Lower leg skin (tissue), 3 donors: ENCODE data around the gene PPM1K.

Source experiments
- POLR2A ChIP-seq, 2 donors: fragments of 450-650 bp; IDR thresholded peaks; one replicate each; pipeline ENCODE4 v1.6.1; 2016 to 2017; ENCODE audit warnings: antibody characterized with exemption in 2 of 2, mild to moderate bottlenecking in 1 of 2, moderate library complexity in 1 of 2
- TF ChIP-seq, protein P1 (sequence below), 3 donors: fragments of 450-650 bp; IDR thresholded peaks; one replicate each; pipeline ENCODE4 v1.5.1; 2016; ENCODE audit warnings: antibody characterized with exemption in 3 of 3, mild to moderate bottlenecking in 3 of 3, moderate library complexity in 2 of 3

GRCh38 chr4:88276952-88277710 lies 7.2 kb downstream of the PPM1K start:
- TF ChIP-seq, protein P1, sequence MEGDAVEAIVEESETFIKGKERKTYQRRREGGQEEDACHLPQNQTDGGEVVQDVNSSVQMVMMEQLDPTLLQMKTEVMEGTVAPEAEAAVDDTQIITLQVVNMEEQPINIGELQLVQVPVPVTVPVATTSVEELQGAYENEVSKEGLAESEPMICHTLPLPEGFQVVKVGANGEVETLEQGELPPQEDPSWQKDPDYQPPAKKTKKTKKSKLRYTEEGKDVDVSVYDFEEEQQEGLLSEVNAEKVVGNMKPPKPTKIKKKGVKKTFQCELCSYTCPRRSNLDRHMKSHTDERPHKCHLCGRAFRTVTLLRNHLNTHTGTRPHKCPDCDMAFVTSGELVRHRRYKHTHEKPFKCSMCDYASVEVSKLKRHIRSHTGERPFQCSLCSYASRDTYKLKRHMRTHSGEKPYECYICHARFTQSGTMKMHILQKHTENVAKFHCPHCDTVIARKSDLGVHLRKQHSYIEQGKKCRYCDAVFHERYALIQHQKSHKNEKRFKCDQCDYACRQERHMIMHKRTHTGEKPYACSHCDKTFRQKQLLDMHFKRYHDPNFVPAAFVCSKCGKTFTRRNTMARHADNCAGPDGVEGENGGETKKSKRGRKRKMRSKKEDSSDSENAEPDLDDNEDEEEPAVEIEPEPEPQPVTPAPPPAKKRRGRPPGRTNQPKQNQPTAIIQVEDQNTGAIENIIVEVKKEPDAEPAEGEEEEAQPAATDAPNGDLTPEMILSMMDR (IDR thresholded peaks at IDR 0.05) = no peak
- TF ChIP-seq POLR2A (IDR thresholded peaks at IDR 0.05) = no peak
